Measurements from ENCODE around the gene FKBP1B. TPM values are rescaled to one million over a fixed set of nuclear protein-coding genes. Genes with fewer than 3 reads are reported as not detected.

The FKBP1B gene
- total RNA-seq, 2 experiments from 2014 or later = 3.4 to 3.7 TPM

DNA sequence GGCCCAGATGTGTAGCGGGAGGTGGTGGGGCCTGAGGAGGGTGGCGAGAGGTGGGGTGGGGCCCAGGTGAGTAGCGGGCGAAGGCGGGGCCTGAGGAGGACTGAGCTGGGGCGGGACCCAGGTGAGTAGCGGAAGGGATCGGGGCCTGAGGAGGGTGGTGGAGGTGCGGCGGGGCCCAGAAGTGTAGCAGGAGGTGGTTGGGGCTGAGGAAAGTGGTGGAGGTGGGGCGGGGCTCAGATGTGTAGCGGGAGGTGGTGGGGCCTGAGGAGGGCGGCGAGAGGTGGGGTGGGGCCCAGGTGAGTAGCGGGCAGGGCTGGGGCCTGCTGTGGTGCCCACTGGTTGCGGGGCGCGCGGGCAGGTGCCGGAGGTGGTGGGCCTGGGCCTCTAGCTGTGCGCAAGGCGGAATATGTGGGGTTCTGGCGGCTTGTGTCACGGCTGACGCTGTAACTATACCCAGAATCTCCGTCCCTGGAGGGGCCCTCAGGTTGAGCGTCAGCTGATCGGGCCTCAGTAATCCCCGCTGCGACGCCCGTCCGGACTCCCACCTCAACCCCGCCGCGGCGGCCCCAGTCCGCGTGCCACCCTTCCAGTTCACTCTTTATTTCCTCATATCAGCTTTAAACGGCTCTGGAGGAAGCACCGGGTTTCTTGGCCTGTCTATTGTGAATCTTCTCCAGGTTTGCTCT, 27.5 kb downstream of the FKBP1B start:
- H3K27ac Mint-ChIP-seq = peak overlapping the region; percentile 19
- DNase-seq = peak; percentile 30
- H3K27me3 Mint-ChIP-seq = no peaks in the 10 kb centered on the region
- H3K4me3 Mint-ChIP-seq = peak overlapping the region; percentile 93
- no peaks in the 10 kb centered on the region for H3K9me3 Mint-ChIP-seq
- H3K4me1 Mint-ChIP-seq (ENCODE audit: low read depth) = peaks cover 32% of the 10 kb centered on the region
- CTCF ChIA-PET = interaction anchor here (1.0 to 2.3 kb wide), 8 partner anchors 8 to 253 kb away, joined by 3 to 13 read pairs (median 4); partner anchors contain the start of genes ATAD2B, FAM228B, TP53I3 and UBXN2A
- intact Hi-C loops (cut with micrococcal nuclease) = loop anchor here (1.0 to 2.0 kb wide), 7 partner anchors 7 to 716 kb away; partner anchors contain the start of genes ATAD2B, CENPO, FAM228B and ITSN2
- POLR2A ChIA-PET = interaction anchor here (0.8 to 2.6 kb wide), 6 partner anchors 7 to 150 kb away, joined by 3 to 34 read pairs (median 4); partner anchors contain the start of genes ATAD2B, TP53I3, UBXN2A and WDCP
- peaks cover 12% of the 10 kb centered on the region for H3K36me3 Mint-ChIP-seq

DNA sequence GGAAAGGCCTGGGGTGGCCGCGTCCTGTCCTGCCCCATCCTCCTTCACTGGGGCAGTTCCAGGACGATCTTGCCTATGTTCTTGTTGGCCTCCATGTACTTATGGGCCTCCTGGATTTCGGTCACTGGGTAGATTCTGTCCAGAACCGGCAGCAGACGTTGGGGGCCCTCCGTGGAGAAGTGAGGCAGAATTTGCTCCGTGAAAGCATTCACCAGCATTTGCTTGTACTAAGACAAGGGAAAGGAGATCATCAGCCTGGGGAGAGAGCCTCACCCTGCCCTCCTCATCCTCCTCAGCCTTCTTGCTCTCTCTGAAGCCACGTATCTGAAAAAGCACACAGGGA, 28.0 kb downstream of the FKBP1B start:
- intact Hi-C loops (cut with micrococcal nuclease) = loop anchor here (2.0 kb wide), 3 partner anchors 45 to 283 kb away; partner anchors contain the start of genes FAM228B, ITSN2, PFN4 and UBXN2A
- Mint-ChIP-seq H3K4me3 (peak overlapping the region; percentile 93), H3K4me1 (ENCODE audit: low read depth) (peaks cover 28% of the 10 kb centered on the region), H3K9me3 (no peaks in the 10 kb centered on the region), H3K36me3 (peaks cover 9% of the 10 kb centered on the region), H3K27me3 (no peaks in the 10 kb centered on the region), H3K27ac (peak overlapping the region; percentile 19)
- no peak for DNase-seq
- POLR2A ChIA-PET = interaction anchor here (2.1 to 2.6 kb wide), 2 partner anchors 30 to 151 kb away, joined by 13 to 34 read pairs; partner anchors contain the start of genes ATAD2B and WDCP
- CTCF ChIA-PET = interaction anchor here (1.3 to 2.3 kb wide), 2 partner anchors 29 to 150 kb away, joined by 3 to 13 read pairs; partner anchors contain the start of gene ATAD2B

DNA sequence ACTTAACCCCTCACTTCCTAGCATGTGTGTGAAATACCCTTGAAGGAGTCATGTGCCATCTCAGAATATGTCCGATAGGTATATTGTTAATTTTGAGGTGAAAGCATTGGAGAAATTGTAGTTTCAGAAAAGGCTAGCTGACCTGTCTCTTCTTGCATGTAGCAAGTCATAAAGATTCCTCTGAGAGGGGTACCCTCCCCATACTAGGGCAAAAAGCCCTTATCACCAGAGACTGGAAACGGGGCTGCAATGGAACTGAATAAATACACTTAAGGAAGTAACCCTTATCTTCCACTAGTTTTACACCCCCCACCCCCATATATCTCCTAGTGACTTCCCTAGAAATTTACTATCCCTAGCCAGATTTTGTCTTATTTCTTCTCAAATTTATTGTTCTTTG, 28.3 kb downstream of the FKBP1B start:
- peak overlapping the region; percentile 93 for H3K4me3 Mint-ChIP-seq

DNA sequence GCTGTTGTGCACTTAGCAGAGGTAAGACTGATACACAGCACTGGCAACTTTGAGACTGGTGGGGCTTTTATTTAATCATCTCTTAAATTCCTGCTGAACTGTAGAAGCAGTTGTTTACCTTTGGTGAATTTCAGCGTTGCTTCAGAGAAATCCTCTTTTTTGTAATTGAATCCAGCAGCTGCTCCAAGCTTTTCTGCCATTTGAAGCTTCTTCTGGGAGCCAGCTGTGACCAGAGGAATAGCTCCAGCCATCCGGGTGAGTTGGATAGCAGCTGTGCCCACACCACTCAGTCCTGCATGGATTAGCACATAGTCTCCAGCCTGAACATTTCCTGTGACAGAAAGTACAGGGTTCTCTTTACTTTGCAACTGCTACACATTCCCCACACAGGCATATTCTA, 31.2 kb downstream of the FKBP1B start:
- peaks cover 2% of the 10 kb centered on the region for H3K36me3 Mint-ChIP-seq
- H3K27me3 Mint-ChIP-seq = no peaks in the 10 kb centered on the region
- ChIA-PET POLR2A (no interaction called here), CTCF (no interaction called here)
- intact Hi-C loops (cut with micrococcal nuclease) = no loop called here
- no peak overlapping the region for H3K4me3 Mint-ChIP-seq
- no peak overlapping the region for H3K27ac Mint-ChIP-seq
- DNase-seq = no peak
- H3K4me1 Mint-ChIP-seq (ENCODE audit: low read depth) = peaks cover 20% of the 10 kb centered on the region
- no peaks in the 10 kb centered on the region for H3K9me3 Mint-ChIP-seq

More for the DNA sequence above, 28.3 kb downstream of the FKBP1B start:
- Mint-ChIP-seq H3K4me1 (ENCODE audit: low read depth) (peaks cover 24% of the 10 kb centered on the region), H3K9me3 (no peaks in the 10 kb centered on the region), H3K27ac (no peak overlapping the region), H3K27me3 (no peaks in the 10 kb centered on the region), H3K36me3 (peaks cover 6% of the 10 kb centered on the region)
- no peak for DNase-seq
- intact Hi-C loops (cut with micrococcal nuclease) = loop anchor here (2.0 kb wide), 3 partner anchors 45 to 283 kb away; partner anchors contain the start of genes FAM228B, ITSN2, PFN4 and UBXN2A
- POLR2A ChIA-PET = interaction anchor here (2.1 to 2.6 kb wide), 2 partner anchors 31 to 151 kb away, joined by 13 to 34 read pairs; partner anchors contain the start of genes ATAD2B and WDCP
- CTCF ChIA-PET = interaction anchor here (2.1 to 2.3 kb wide), 2 partner anchors 151 kb away, joined by 12 to 13 read pairs; partner anchors contain the start of gene ATAD2B

DNA sequence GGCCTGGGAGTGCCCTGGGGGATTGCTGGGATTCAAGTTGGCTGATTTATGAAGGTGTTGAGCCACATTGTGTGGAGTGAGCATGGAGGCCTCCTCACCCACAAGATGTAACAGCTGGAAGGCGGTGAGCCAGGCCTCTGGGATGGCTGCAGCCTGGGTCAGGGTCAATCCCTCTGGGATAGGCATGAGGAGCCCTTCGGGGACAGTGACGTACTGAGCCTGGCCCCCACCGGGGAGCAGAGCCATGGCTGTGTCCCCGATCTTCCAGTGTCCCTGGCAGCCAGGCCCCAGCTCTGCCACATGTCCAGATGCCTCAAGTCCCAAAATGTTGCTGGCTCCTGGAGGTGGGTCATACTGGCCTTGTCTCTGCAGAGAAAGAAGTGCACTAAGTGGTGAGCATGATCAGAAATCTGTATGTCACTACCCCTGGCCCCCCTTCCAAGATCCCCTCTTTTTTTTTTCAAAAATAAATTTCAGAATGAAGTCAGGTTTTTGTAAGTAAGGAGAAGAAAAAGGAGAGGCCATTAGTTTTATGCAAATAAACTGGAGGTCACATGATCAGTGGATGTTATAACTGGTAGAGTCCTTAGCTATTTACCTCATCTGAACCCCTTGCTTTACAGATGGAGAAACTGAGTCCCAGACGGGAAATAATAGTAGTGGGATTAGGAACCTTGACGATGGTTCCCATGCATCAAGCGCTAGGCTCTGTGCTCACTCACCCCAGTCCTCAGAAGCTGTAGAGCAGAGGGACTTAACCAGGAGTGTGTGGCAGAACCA, 33.4 kb downstream of the FKBP1B start:
- Mint-ChIP-seq H3K4me3 (peak overlapping the region; percentile 81), H3K27ac (no peak overlapping the region), H3K9me3 (no peaks in the 10 kb centered on the region), H3K27me3 (no peaks in the 10 kb centered on the region), H3K4me1 (ENCODE audit: low read depth) (peaks cover 14% of the 10 kb centered on the region), H3K36me3 (peaks cover 2% of the 10 kb centered on the region)
- CTCF ChIA-PET = interaction anchor here (0.5 to 4.5 kb wide), 24 partner anchors 9 to 1598 kb away, joined by 3 to 87 read pairs (median 7); partner anchors contain the start of genes ATAD2B, FAM228B, FKBP1B and PFN4
- no peak for DNase-seq
- POLR2A ChIA-PET = interaction anchor here (0.6 to 3.1 kb wide), 4 partner anchors 36 to 156 kb away, joined by 3 to 18 read pairs (median 5); partner anchors contain the start of genes ATAD2B, UBXN2A and WDCP
- intact Hi-C loops (cut with micrococcal nuclease) = no loop called here

DNA sequence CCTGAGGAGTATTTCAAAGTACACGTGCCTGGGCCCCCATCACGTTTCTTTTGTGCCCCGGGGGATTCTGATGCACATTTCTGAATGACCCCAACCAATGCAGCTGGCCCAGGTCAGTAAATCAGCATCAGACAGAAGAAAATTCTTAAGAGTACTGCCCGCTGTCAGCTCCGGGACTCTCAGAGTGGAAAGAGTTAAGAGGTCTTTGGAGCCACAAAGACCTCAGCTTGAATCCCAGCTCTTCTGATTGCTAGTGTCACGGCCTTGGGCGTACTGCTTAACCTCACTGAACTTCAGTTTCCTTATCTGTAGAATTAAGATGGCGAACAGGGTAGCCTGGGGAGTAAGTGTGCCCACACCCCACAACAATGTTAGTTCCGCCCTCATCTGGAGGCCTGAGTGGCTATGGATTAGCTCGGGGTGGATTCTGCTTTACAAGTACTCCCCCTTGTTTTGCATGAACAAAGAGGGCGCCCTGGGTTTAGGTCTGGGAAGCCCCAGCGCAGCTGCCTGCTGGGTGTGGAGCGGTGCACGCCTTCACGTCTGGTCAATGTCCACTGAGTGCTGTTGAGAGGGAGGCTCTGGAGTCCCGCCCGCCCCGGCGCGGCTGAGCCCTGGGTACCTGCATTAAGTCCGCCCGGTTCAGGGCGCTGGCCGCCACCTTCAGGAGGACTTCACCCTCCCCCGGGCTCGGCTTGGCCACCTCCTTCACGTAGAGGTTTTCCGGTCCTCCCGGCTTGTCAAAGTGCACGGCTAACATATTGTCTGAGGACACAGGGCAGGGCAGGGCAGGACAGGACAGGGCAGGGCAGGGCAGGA, 34.2 kb downstream of the FKBP1B start:
- CTCF ChIA-PET = interaction anchor here (0.6 to 4.5 kb wide), 47 partner anchors 8 to 645 kb away, joined by 3 to 87 read pairs (median 5); partner anchors contain the start of genes ATAD2B, FAM228B, FKBP1B and PFN4
- intact Hi-C loops (cut with micrococcal nuclease) = loop anchor here (1.0 to 2.0 kb wide), 5 partner anchors 7 to 259 kb away; partner anchors contain the start of genes ATAD2B, SF3B6 and WDCP
- Mint-ChIP-seq H3K27ac (peak overlapping the region; percentile 61), H3K4me1 (ENCODE audit: low read depth) (peaks cover 14% of the 10 kb centered on the region), H3K36me3 (peaks cover 2% of the 10 kb centered on the region), H3K9me3 (no peaks in the 10 kb centered on the region), H3K4me3 (peak overlapping the region; percentile 81), H3K27me3 (no peaks in the 10 kb centered on the region)
- peak; percentile 63 for DNase-seq
- POLR2A ChIA-PET = interaction anchor here (0.6 to 3.1 kb wide), 5 partner anchors 7 to 156 kb away, joined by 3 to 18 read pairs (median 5); partner anchors contain the start of genes ATAD2B, SF3B6, UBXN2A and WDCP

DNA sequence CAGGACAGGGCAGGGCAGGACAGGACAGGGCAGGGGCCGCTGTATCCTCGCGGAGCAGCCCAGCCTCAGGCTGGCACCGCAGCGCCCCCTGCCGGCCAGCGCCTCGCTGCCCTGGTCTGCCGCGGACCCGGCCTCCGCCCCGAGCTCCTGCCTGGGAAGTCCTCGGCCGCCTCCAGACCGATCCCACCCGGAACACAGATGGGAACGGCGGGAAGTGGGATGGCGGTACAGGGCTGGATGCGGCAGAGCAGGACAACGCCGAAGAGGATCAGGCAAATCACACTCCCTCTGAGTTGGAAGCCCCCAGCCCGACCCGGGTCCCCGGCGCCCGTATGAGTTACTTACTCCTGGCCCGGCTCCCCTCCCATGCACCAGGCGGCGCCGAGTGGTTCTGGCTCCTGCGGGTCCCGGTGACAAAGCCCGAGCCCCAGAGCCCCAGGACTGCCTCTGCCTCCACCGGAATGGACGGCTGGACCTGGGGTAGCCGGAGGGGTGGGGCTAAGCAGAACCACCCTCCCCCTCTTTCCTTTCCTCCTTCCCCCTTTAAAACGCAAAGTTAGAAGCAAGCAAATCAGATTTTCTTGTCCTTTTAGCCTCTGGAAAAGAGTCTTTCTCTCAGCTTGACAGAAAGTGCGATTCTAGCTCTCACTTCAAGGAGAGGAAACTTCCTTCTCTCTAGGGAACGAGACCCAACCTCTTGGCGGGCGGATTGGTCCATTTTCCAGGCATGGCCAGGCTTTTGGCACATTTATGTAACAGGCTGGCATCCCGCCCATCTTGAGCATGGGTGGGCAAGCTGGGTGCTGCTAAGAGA, 35.1 kb downstream of the FKBP1B start, which contains the start of gene TP53I3:
Gene TP53I3, minus strand, starts transcription at position 449 of the 814 bp plus-strand sequence. CDS start 508 bp downstream, outside the sequence.
- DNase-seq = peak; percentile 87
- intact Hi-C loops (cut with micrococcal nuclease) = loop anchor here (1.0 to 2.0 kb wide), 5 partner anchors 8 to 260 kb away; partner anchors contain the start of genes ATAD2B, SF3B6 and WDCP
- H3K9me3 Mint-ChIP-seq = no peaks in the 10 kb centered on the region
- peaks cover 14% of the 10 kb centered on the region for H3K4me1 Mint-ChIP-seq (ENCODE audit: low read depth)
- CTCF ChIA-PET = interaction anchor here (0.6 to 4.5 kb wide), 57 partner anchors 8 to 1163 kb away, joined by 3 to 87 read pairs (median 4); partner anchors contain the start of genes ATAD2B, FAM228B, FKBP1B and ITSN2
- H3K27ac Mint-ChIP-seq = peak within 1 kb of the TSS; percentile 61
- peak within 1 kb of the TSS; percentile 81 for H3K4me3 Mint-ChIP-seq
- POLR2A ChIA-PET = interaction anchor here (1.5 to 3.1 kb wide), 3 partner anchors 8 to 157 kb away, joined by 5 to 18 read pairs (median 7); partner anchors contain the start of genes ATAD2B, SF3B6 and WDCP
- H3K36me3 Mint-ChIP-seq = peaks cover 4% of the 10 kb centered on the region
- H3K27me3 Mint-ChIP-seq = no peaks in the 10 kb centered on the region

DNA sequence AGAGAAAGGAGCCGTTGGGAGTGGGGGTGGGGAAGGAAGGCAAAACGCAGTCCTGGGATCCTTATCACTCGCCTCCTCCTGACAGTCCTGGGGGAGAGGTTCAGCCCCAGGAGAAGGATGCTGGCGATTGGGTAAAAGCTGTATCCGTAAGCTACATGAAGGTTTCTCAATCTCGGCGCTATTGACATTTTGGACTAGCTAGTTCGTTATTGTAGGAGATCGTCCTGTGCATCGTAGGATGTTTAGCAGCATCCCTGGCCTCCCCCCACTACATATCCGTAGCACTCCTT, 35.6 kb downstream of the FKBP1B start:
- Mint-ChIP-seq H3K9me3 (no peaks in the 10 kb centered on the region), H3K36me3 (peaks cover 4% of the 10 kb centered on the region), H3K27me3 (no peaks in the 10 kb centered on the region), H3K4me3 (peak overlapping the region; percentile 81), H3K4me1 (ENCODE audit: low read depth) (peaks cover 14% of the 10 kb centered on the region), H3K27ac (no peak overlapping the region)
- intact Hi-C loops (cut with micrococcal nuclease) = loop anchor here (2.0 kb wide), 1 partner anchor 38 kb away; the partner anchor contains the start of gene WDCP
- ChIA-PET CTCF (interaction anchor here (0.5 to 4.5 kb wide), 23 partner anchors 9 to 621 kb away, joined by 3 to 87 read pairs (median 6); partner anchors contain the start of genes ATAD2B, FAM228B, PFN4 and SF3B6), POLR2A (interaction anchor here (1.9 to 3.1 kb wide), 2 partner anchors 9 to 158 kb away, joined by 5 to 18 read pairs; partner anchors contain the start of genes ATAD2B and SF3B6)
- no peak for DNase-seq

DNA sequence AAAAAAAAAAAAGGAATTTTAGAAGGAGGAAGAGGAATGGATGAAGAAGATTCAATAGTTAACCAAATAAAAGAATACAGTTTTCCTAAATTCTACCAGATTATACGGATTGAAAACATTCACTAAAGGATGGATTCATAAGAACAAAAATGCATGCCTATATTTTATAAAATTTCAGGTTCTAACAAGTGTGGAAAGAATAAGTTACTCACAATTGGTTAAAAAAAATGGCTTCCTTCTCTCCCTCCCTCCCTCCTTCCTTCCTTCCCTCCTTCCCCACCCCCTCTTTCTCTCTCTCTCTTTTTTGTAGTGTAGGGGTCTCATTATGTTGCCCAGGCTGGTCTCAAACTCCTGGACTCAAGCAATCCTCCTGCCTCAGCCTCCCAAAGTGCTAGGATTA, 36.7 kb downstream of the FKBP1B start:
- Mint-ChIP-seq H3K27ac (no peak overlapping the region), H3K27me3 (no peaks in the 10 kb centered on the region), H3K9me3 (no peaks in the 10 kb centered on the region), H3K36me3 (peaks cover 3% of the 10 kb centered on the region), H3K4me3 (no peak overlapping the region), H3K4me1 (ENCODE audit: low read depth) (peaks cover 14% of the 10 kb centered on the region)
- CTCF ChIA-PET = no interaction called here
- DNase-seq = no peak
- intact Hi-C loops (cut with micrococcal nuclease) = no loop called here
- POLR2A ChIA-PET = no interaction called here

DNA sequence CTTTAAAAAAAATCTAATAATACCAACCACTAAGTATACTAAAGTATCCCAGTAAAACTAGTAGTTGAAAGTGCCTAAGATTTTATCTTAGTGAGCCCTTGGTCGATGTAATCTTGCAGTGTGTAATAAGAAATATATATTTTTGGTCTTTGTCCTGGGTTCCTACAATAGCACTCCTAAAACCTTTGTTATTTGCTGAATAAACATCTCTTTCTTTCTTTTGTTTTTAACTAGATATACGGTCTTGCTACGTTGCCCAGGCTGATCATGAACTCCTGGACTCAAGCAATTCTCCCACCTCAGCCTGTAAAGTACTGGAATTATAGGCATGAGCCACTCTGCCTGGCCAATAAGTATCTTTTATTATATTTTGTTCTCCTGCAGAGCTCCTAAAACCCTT, 37.5 kb downstream of the FKBP1B start:
- POLR2A ChIA-PET = no interaction called here
- H3K9me3 Mint-ChIP-seq = no peaks in the 10 kb centered on the region
- peaks cover 14% of the 10 kb centered on the region for H3K4me1 Mint-ChIP-seq (ENCODE audit: low read depth)
- H3K36me3 Mint-ChIP-seq = peaks cover 3% of the 10 kb centered on the region
- no peaks in the 10 kb centered on the region for H3K27me3 Mint-ChIP-seq
- H3K27ac Mint-ChIP-seq = no peak overlapping the region
- CTCF ChIA-PET = interaction anchor here (1.2 kb wide), 1 partner anchor 8 kb away, joined by 3 read pairs; no protein-coding TSS in a partner anchor
- intact Hi-C loops (cut with micrococcal nuclease) = no loop called here
- H3K4me3 Mint-ChIP-seq = no peak overlapping the region
- DNase-seq = no peak
